ENCODE measurements around the gene OLIG1.

OLIG1 gene

GRCh38 chr21:33069645-33069993, 322 bp upstream of the OLIG1 start:
- H4K20me1 ChIP-seq (ENCODE audit: insufficient read depth, low read length, poor library complexity, severe bottlenecking) = no peaks in the 10 kb centered on the region
- no peaks in the 10 kb centered on the region for H3K36me3 ChIP-seq (ENCODE audit: insufficient read depth, low read length)
- no peak overlapping the region for H3K4me3 ChIP-seq (ENCODE audit: low read length, poor library complexity, severe bottlenecking)
- no peak overlapping the region for H3K9ac ChIP-seq (ENCODE audit: low read depth, low read length, poor library complexity, severe bottlenecking)
- no peak overlapping the region for H3K4me2 ChIP-seq (ENCODE audit: low read depth, low read length, poor library complexity, severe bottlenecking)
- H3F3A ChIP-seq (ENCODE audit: low read depth) = peaks cover 4% of the 10 kb centered on the region; the same call in 1 of the 2 replicates
- no peaks in the 10 kb centered on the region for H3K27me3 ChIP-seq (ENCODE audit: insufficient read depth, low read length, poor library complexity, severe bottlenecking)
- H2AFZ ChIP-seq (ENCODE audit: low read length) = no peak overlapping the region
- no peaks in the 10 kb centered on the region for H3K9me3 ChIP-seq (ENCODE audit: insufficient read depth, low read depth, low read length)
- no peak for TF ChIP-seq EZH2phosphoT487 (IDR thresholded peaks at IDR 0.05; ENCODE audit: borderline replicate concordance)
- no peak for TF ChIP-seq CTCF (conservative IDR thresholded peaks at IDR 0.05; ENCODE audit: low read length)
- H3K79me2 ChIP-seq (ENCODE audit: insufficient read depth, low read length) = no peaks in the 10 kb centered on the region
- H3K9me2 ChIP-seq (replicated peaks; ENCODE audit: low read depth, low read length) = no peaks in the 10 kb centered on the region
- H3K4me1 ChIP-seq (ENCODE audit: insufficient read depth, low read length, poor library complexity, severe bottlenecking) = peaks cover 44% of the 10 kb centered on the region

- H3K9me2 ChIP-seq (replicated peaks; ENCODE audit: low read depth, low read length) = no peaks in the 10 kb centered on the region
- H3K4me1 ChIP-seq (ENCODE audit: insufficient read depth, low read length, poor library complexity, severe bottlenecking) = peaks cover 34% of the 10 kb centered on the region
- TF ChIP-seq CTCF (conservative IDR thresholded peaks at IDR 0.05; ENCODE audit: low read length) (no peak), EZH2phosphoT487 (IDR thresholded peaks at IDR 0.05; ENCODE audit: borderline replicate concordance) (no peak)
- H3K9me3 ChIP-seq (ENCODE audit: insufficient read depth, low read depth, low read length) = no peaks in the 10 kb centered on the region
- no peaks in the 10 kb centered on the region for H4K20me1 ChIP-seq (ENCODE audit: insufficient read depth, low read length, poor library complexity, severe bottlenecking)
- no peaks in the 10 kb centered on the region for H3F3A ChIP-seq (ENCODE audit: low read depth)
- no peak overlapping the region for H3K4me2 ChIP-seq (ENCODE audit: low read depth, low read length, poor library complexity, severe bottlenecking)
- H3K4me3 ChIP-seq (ENCODE audit: low read length, poor library complexity, severe bottlenecking) = no peak overlapping the region
- no peak overlapping the region for H3K9ac ChIP-seq (ENCODE audit: low read depth, low read length, poor library complexity, severe bottlenecking)
- no peaks in the 10 kb centered on the region for H3K36me3 ChIP-seq (ENCODE audit: insufficient read depth, low read length)
- no peaks in the 10 kb centered on the region for H3K79me2 ChIP-seq (ENCODE audit: insufficient read depth, low read length)
- H2AFZ ChIP-seq (ENCODE audit: low read length) = no peak overlapping the region
- H3K27me3 ChIP-seq (ENCODE audit: insufficient read depth, low read length, poor library complexity, severe bottlenecking) = no peaks in the 10 kb centered on the region
These were observed 730 bp downstream of the OLIG1 start for GRCh38 chr21:33070744-33070997.

DNA sequence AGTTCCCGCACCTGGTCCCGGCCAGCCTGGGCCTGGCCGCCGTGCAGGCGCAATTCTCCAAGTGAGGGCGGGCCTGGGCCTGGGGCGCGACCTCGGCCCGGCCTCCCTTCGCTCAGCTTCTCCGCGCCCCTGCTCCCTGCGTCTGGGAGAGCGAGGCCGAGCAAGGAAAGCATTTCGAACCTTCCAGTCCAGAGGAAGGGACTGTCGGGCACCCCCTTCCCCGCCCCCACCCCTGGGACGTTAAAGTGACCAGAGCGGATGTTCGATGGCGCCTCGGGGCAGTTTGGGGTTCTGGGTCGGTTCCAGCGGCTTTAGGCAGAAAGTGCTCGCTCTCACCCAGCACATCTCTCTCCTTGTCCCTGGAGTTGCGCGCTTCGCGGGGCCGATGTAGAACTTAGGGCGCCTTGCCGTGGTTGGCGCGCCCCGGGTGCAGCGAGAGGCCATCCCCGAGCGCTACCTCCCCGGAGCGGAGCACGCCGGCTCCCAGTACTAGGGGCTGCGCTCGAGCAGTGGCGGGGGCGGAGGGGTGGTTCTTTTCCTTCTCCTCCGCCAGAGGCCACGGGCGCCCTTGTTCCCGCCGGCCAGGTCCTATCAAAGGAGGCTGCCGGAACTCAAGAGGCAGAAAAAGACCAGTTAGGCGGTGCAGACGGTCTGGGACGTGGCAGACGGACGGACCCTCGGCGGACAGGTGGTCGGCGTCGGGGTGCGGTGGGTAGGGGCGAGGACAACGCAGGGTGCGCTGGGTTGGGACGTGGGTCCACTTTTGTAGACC, 1.2 kb downstream of the OLIG1 start:
- no peak overlapping the region for H3K4me3 ChIP-seq (ENCODE audit: low read length, poor library complexity, severe bottlenecking)
- H2AFZ ChIP-seq (ENCODE audit: low read length) = no peak overlapping the region
- H3K9ac ChIP-seq (ENCODE audit: low read depth, low read length, poor library complexity, severe bottlenecking) = no peak overlapping the region
- TF ChIP-seq CTCF (conservative IDR thresholded peaks at IDR 0.05; ENCODE audit: low read length) (no peak), EZH2phosphoT487 (IDR thresholded peaks at IDR 0.05; ENCODE audit: borderline replicate concordance) (no peak)
- H3K9me3 ChIP-seq (ENCODE audit: insufficient read depth, low read depth, low read length) = no peaks in the 10 kb centered on the region
- H3K4me1 ChIP-seq (ENCODE audit: insufficient read depth, low read length, poor library complexity, severe bottlenecking) = peaks cover 31% of the 10 kb centered on the region
- no peaks in the 10 kb centered on the region for H3K27me3 ChIP-seq (ENCODE audit: insufficient read depth, low read length, poor library complexity, severe bottlenecking)
- H4K20me1 ChIP-seq (ENCODE audit: insufficient read depth, low read length, poor library complexity, severe bottlenecking) = no peaks in the 10 kb centered on the region
- no peaks in the 10 kb centered on the region for H3K36me3 ChIP-seq (ENCODE audit: insufficient read depth, low read length)
- H3F3A ChIP-seq (ENCODE audit: low read depth) = no peaks in the 10 kb centered on the region
- no peaks in the 10 kb centered on the region for H3K9me2 ChIP-seq (replicated peaks; ENCODE audit: low read depth, low read length)
- no peaks in the 10 kb centered on the region for H3K79me2 ChIP-seq (ENCODE audit: insufficient read depth, low read length)
- no peak overlapping the region for H3K4me2 ChIP-seq (ENCODE audit: low read depth, low read length, poor library complexity, severe bottlenecking)

Data from Loucy (cell line).